Measurements from ENCODE around the gene GTF2H1.

GRCh38 chr11:18390088-18390487, 67.7 kb downstream of the GTF2H1 start:
- TF ChIP-seq MAX (IDR thresholded peaks at IDR 0.05; ENCODE audit: low read depth) = no peak
- TF ChIP-seq PBX3 (IDR thresholded peaks at IDR 0.05) = no peak
- TF ChIP-seq EP300 (IDR thresholded peaks at IDR 0.05; ENCODE audit: borderline replicate concordance in 1 of 2, low read depth in 1 of 2, low read length in 1 of 2) = no peak
- no peak for TF ChIP-seq MXI1 (IDR thresholded peaks at IDR 0.05; ENCODE audit: low read depth, low read length)
- TF ChIP-seq CTCF (IDR thresholded peaks at IDR 0.05) = no peak
- no peak for TF ChIP-seq TAF1 (IDR thresholded peaks at IDR 0.05; ENCODE audit: borderline replicate concordance, low read depth, low read length)
- no peak for TF ChIP-seq MEF2A (IDR thresholded peaks at IDR 0.05; ENCODE audit: borderline replicate concordance, low read depth)
- TF ChIP-seq RXRA (IDR thresholded peaks at IDR 0.05; ENCODE audit: borderline replicate concordance, low read depth) = no peak
- no peak for TF ChIP-seq IRF3 (IDR thresholded peaks at IDR 0.05; ENCODE audit: low read depth, low read length)
- no peak for TF ChIP-seq TEAD4 (IDR thresholded peaks at IDR 0.05; ENCODE audit: borderline replicate concordance, insufficient read depth)
- no peak for TF ChIP-seq RFX5 (IDR thresholded peaks at IDR 0.05; ENCODE audit: low read length)
- TF ChIP-seq JUND (IDR thresholded peaks at IDR 0.05) = no peak

All from SK-N-SH (cell line).